ENCODE data around the gene EPN3.

The EPN3 gene

GRCh38 chr17:50508573-50509460 is 23.7 kb upstream of the EPN3 start:
- Histone ChIP-seq H3K4me1 (peaks cover 6% of the 10 kb centered on the region; the same call in 1 of the 2 replicates), H4K20me1 (no peaks in the 10 kb centered on the region), H3K27me3 (peaks cover 42% of the 10 kb centered on the region), H3K36me3 (no peaks in the 10 kb centered on the region), H3K9ac (no peak overlapping the region), H3K4me2 (peak overlapping the region; percentile 74), H3K9me3 (no peaks in the 10 kb centered on the region), H3K4me3 (peak overlapping the region; percentile 61), H3K27ac (no peak overlapping the region)
- TF ChIP-seq Cebpa-rat (IDR thresholded peaks at IDR 0.05), result no peak

- H3K9me3 ChIP-seq, result no peaks in the 10 kb centered on the region
- no peaks in the 10 kb centered on the region for H3K36me3 ChIP-seq
- H3K4me3 ChIP-seq, result no peak overlapping the region
- peaks cover 20% of the 10 kb centered on the region for H3K4me1 ChIP-seq
- H4K20me1 ChIP-seq, result no peaks in the 10 kb centered on the region
- TF ChIP-seq Cebpa-rat (IDR thresholded peaks at IDR 0.05), result no peak
- H3K27ac ChIP-seq, result no peak overlapping the region
- H3K9ac ChIP-seq, result no peak overlapping the region
- peaks cover 39% of the 10 kb centered on the region for H3K27me3 ChIP-seq
- H3K4me2 ChIP-seq, result no peak overlapping the region
These were observed 21.5 kb upstream of the EPN3 start for GRCh38 chr17:50511058-50511457.

GRCh38 chr17:50513495-50513894 is 19.0 kb upstream of the EPN3 start:
- Histone ChIP-seq H3K36me3 (no peaks in the 10 kb centered on the region), H3K9ac (no peak overlapping the region), H3K27ac (no peak overlapping the region), H3K4me3 (no peak overlapping the region), H3K27me3 (peaks cover 15% of the 10 kb centered on the region), H3K4me2 (no peak overlapping the region), H3K4me1 (peaks cover 18% of the 10 kb centered on the region), H3K9me3 (no peaks in the 10 kb centered on the region), H4K20me1 (no peaks in the 10 kb centered on the region)
- no peak for TF ChIP-seq Cebpa-rat (IDR thresholded peaks at IDR 0.05)

GRCh38 chr17:50514388-50514787 is 18.1 kb upstream of the EPN3 start:
- Histone ChIP-seq H3K4me2 (no peak overlapping the region), H3K27ac (no peak overlapping the region), H3K4me3 (no peak overlapping the region), H3K27me3 (peaks cover 6% of the 10 kb centered on the region; the same call in 1 of the 2 replicates), H4K20me1 (no peaks in the 10 kb centered on the region), H3K36me3 (no peaks in the 10 kb centered on the region), H3K4me1 (peaks cover 15% of the 10 kb centered on the region), H3K9me3 (no peaks in the 10 kb centered on the region), H3K9ac (no peak overlapping the region)
- no peak for TF ChIP-seq Cebpa-rat (IDR thresholded peaks at IDR 0.05)

- no peaks in the 10 kb centered on the region for H4K20me1 ChIP-seq
- no peak overlapping the region for H3K4me3 ChIP-seq
- TF ChIP-seq Cebpa-rat (IDR thresholded peaks at IDR 0.05), result no peak
- no peak overlapping the region for H3K9ac ChIP-seq
- no peak overlapping the region for H3K27ac ChIP-seq
- H3K9me3 ChIP-seq, result no peaks in the 10 kb centered on the region
- H3K4me2 ChIP-seq, result peak overlapping the region; percentile 46
- no peaks in the 10 kb centered on the region for H3K27me3 ChIP-seq
- H3K36me3 ChIP-seq, result no peaks in the 10 kb centered on the region
- peaks cover 15% of the 10 kb centered on the region for H3K4me1 ChIP-seq
These were observed 17.4 kb upstream of the EPN3 start for GRCh38 chr17:50514936-50515702.

- no peaks in the 10 kb centered on the region for H3K9me3 ChIP-seq
- H3K27me3 ChIP-seq, result no peaks in the 10 kb centered on the region
- no peak for TF ChIP-seq Cebpa-rat (IDR thresholded peaks at IDR 0.05)
- no peak overlapping the region for H3K27ac ChIP-seq
- no peak overlapping the region for H3K4me3 ChIP-seq
- no peak overlapping the region for H3K9ac ChIP-seq
- H3K36me3 ChIP-seq, result no peaks in the 10 kb centered on the region
- peaks cover 15% of the 10 kb centered on the region for H3K4me1 ChIP-seq
- H4K20me1 ChIP-seq, result no peaks in the 10 kb centered on the region
- no peak overlapping the region for H3K4me2 ChIP-seq
These were observed 15.5 kb upstream of the EPN3 start for GRCh38 chr17:50517011-50517410.

- Histone ChIP-seq H3K4me1 (peaks cover 15% of the 10 kb centered on the region), H4K20me1 (no peaks in the 10 kb centered on the region), H3K27ac (no peak overlapping the region), H3K27me3 (no peaks in the 10 kb centered on the region), H3K4me3 (no peak overlapping the region), H3K9me3 (no peaks in the 10 kb centered on the region), H3K4me2 (no peak overlapping the region), H3K36me3 (no peaks in the 10 kb centered on the region), H3K9ac (no peak overlapping the region)
- no peak for TF ChIP-seq Cebpa-rat (IDR thresholded peaks at IDR 0.05)
These were observed 14.8 kb upstream of the EPN3 start for GRCh38 chr17:50517504-50518383.

- no peak for TF ChIP-seq Cebpa-rat (IDR thresholded peaks at IDR 0.05)
These were observed 14.0 kb upstream of the EPN3 start for GRCh38 chr17:50518384-50519023.

More at GRCh38 chr17:50518384-50519023, 14.0 kb upstream of the EPN3 start:
- Histone ChIP-seq H3K27ac (no peak overlapping the region), H3K4me3 (no peak overlapping the region), H3K36me3 (no peaks in the 10 kb centered on the region), H3K4me2 (no peak overlapping the region), H4K20me1 (no peaks in the 10 kb centered on the region), H3K4me1 (peaks cover 15% of the 10 kb centered on the region), H3K27me3 (no peaks in the 10 kb centered on the region), H3K9ac (no peak overlapping the region), H3K9me3 (no peaks in the 10 kb centered on the region)

Measured in BLaER1 (cell line).